Effector CD8-positive, alpha-beta T cell (primary cell): ENCODE data around the gene HAPLN3.

Experiments
- DNase-seq: peaks from one replicate; lab custom pipeline; 2025; lab: John Stamatoyannopoulos, UW

HAPLN3 gene

GRCh38 chr15:88909956-88910831, 14.8 kb upstream of the HAPLN3 start:
- no peak for DNase-seq

GRCh38 chr15:88908697-88909621, 13.6 kb upstream of the HAPLN3 start:
- DNase-seq, result no peak

DNA sequence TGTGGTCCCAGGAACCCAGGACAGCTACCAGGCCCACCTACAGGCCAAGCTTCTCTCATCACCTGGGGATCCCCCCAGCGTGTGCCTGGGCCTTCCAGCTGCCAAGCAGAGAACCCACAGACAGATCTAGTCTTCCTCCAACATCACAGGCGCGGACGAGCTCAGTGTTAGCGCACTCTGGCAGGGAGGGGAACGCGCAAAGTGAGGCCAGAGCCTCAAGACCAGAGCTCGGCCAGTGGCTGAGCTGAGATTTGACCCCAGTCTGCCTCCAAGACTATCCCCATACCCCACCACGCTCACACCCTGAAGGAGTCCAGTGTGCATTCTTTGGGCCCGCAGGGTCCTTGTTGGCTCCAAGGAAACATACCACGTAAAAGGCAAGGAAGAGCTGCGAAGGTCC, 12.8 kb upstream of the HAPLN3 start:
- no peak for DNase-seq

DNA sequence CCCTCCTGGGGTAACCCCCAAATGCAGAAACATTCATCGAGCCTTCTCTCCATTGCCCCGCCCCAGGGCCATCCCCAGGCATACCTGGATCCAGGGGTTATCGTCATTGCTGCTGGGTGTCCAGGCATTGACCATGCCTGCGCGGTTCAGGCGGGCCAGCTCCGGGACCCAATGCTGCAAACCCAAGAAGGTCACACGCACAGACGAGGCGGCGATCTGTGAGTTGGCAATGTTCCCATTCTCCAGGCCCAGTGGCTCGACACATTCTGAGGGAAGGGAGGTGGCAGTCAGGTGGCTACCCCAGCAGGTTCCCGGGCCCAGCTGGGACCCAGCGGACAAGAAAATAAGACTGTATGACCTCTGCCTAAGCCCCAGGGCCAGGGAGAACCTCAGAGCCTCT, 11.8 kb upstream of the HAPLN3 start:
- DNase-seq, result no peak

- DNase-seq, result no peak
Measured at GRCh38 chr15:88906551-88906950, 11.2 kb upstream of the HAPLN3 start.

- DNase-seq, result no peak
Measured at GRCh38 chr15:88906130-88906529, 10.8 kb upstream of the HAPLN3 start.

GRCh38 chr15:88905576-88905975, 10.2 kb upstream of the HAPLN3 start:
- no peak for DNase-seq

- peak; percentile 91 for DNase-seq
Measured at GRCh38 chr15:88904624-88905327, 9.4 kb upstream of the HAPLN3 start.

DNA sequence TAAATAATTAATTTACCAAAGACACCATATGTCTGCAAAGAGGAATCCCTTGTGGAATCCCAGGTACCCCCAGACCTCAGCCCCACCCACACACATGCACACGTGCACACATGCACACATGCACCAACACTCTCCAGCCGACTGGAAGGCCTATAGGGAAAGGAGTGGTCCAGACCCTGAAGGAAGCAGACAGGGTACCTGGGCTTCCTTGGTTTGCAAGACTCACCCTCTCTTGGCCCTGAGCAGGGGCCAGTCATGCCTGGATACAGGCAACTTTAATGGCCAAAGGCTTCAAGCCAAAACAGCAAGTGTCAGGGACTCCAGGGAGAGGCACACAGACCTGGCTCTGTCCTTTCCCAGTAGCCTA, 8.9 kb upstream of the HAPLN3 start:
- DNase-seq, result no peak

DNA sequence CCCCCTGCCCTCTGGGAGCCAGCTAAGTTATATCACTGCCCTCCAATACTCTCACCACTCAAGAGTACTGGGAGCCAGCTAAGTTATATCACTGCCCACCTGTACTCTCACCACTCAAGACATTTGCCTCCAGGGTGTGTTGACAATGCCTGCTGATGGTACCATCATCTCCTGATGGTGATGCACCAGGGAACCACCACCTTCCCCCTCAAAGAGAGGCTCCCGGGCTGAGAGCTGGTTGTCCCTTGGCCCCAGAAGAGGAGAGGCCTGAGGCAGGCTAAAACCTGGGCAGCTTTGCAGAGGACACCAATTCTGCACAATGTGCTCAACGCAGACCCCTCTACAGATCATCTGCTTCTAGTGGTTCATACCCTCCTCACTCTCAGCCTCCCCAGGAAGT, 7.5 kb upstream of the HAPLN3 start:
- no peak for DNase-seq

- DNase-seq, result no peak
Measured at GRCh38 chr15:88902221-88902835, 7.0 kb upstream of the HAPLN3 start.

- DNase-seq, result no peak
Measured at GRCh38 chr15:88901508-88902220, 6.3 kb upstream of the HAPLN3 start.

DNA sequence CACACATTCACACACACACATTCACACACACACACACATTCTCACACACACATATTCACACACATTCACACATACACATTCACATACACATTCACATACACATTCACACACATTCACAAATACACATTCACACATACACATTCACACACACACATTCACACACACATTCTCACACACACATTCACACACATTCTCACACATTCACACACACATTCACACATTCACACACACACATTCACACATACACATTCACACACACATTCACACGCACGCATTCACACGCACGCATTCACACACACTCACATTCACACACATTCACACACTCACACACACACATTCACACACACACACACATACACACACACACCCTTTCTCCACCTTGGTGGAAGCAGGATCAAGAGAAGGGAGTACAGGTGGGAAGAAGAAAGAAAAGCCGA, 5.7 kb upstream of the HAPLN3 start:
- DNase-seq, result no peak

- DNase-seq, result no peak
Measured at GRCh38 chr15:88900309-88900981, 5.1 kb upstream of the HAPLN3 start.

DNA sequence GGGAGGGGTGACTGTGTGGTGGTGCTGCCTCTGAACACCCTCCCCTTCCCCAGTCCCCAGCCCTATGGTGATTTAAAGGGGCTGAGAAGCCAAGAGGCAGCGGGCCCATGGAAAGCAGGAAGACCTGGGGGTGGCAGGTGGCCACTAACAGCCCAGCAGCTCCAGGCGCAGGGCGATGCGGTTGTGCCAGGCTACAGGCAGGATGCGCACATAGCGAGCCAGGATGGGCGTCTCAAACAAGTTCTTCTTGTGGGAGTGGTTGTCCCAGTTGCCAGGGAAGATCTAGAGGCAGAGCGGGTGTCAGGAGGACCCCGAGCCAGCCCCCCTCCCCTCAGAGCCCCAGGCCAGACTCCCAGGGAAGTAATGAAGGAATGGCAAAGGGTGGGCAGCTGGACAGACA, 3.9 kb upstream of the HAPLN3 start:
- DNase-seq, result no peak

DNA sequence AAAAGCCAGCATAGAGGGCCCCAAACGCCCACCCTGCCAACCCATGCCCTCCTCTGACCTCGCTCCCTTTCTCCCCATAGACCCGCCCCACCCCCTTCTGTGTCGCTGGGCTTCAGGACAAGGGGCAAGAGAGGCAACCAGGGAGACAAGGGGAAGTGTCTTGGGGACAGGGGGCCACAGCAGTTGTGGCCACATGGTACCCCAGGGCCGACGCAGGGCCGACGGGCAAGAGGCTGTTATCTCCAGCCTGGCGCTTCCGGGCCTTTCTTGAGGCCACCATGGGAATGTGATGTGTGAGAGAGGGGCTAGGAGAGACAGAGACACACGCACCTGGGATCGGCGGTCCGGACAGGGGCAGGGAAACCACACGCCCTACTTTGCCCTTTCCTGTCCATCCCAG, 3.4 kb upstream of the HAPLN3 start:
- no peak for DNase-seq

- DNase-seq, result peak; percentile 68
Measured at GRCh38 chr15:88897456-88898194, 2.3 kb upstream of the HAPLN3 start.

- no peak for DNase-seq
Measured at GRCh38 chr15:88897142-88897455, 1.8 kb upstream of the HAPLN3 start.

GRCh38 chr15:88896333-88897033, 1.1 kb upstream of the HAPLN3 start:
- no peak for DNase-seq
